ENCODE measurements around the gene EML2.

Gene EML2

GRCh38 chr19:45598267-45599001 is 40.8 kb downstream of the EML2 start:
- Histone ChIP-seq H3K9me3 (no peaks in the 10 kb centered on the region), H3K27me3 (peaks cover 34% of the 10 kb centered on the region), H3K4me3 (ENCODE audit: low read depth in 1 of 2, low read length in 1 of 2) (peak overlapping the region; percentile 48 to 50), H3K36me3 (no peaks in the 10 kb centered on the region), H3K27ac (peak overlapping the region; percentile 82), H3K4me1 (ENCODE audit: control insufficient read depth in 1 of 2, insufficient read depth in 1 of 2, low read depth in 1 of 2, low read length in 1 of 2) (peaks cover 56 to 66% of the 10 kb centered on the region in 2 experiments)
- no peak for TF ChIP-seq CTCF (IDR thresholded peaks at IDR 0.05)

GRCh38 chr19:45597425-45598111 is 41.6 kb downstream of the EML2 start:
- H3K36me3 ChIP-seq: no peaks in the 10 kb centered on the region
- H3K4me3 ChIP-seq (ENCODE audit: low read depth in 1 of 2, low read length in 1 of 2): peak overlapping the region; percentile 48 to 50
- no peak for TF ChIP-seq CTCF (IDR thresholded peaks at IDR 0.05)
- H3K27me3 ChIP-seq: peaks cover 25% of the 10 kb centered on the region
- peak overlapping the region; percentile 82 for H3K27ac ChIP-seq
- H3K9me3 ChIP-seq: no peaks in the 10 kb centered on the region
- peaks cover 65 to 75% of the 10 kb centered on the region in 2 experiments for H3K4me1 ChIP-seq (ENCODE audit: control insufficient read depth in 1 of 2, insufficient read depth in 1 of 2, low read depth in 1 of 2, low read length in 1 of 2)

DNA sequence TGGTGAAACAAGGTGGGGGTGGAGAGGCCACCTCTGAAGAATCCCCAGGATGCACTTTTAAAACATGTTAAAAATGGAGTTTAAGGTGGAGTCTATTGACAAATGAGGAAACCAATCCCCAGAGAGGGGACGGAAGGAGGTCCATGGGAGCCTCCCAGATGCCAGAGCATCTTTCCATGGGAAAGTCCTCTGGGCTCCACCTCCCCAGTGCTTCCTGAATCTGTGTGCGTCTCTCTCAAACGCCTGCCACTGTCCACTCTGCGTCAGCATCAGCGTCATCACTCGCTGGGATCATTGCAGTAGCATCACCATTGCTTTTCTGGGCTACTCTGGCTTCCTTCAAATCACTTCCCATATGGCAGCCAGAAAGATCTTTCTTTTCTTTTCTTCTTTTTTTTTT is 43.4 kb downstream of the EML2 start:
- no peak for TF ChIP-seq CTCF (IDR thresholded peaks at IDR 0.05)
- Histone ChIP-seq H3K27ac (no peak overlapping the region), H3K4me1 (ENCODE audit: control insufficient read depth in 1 of 2, insufficient read depth in 1 of 2, low read depth in 1 of 2, low read length in 1 of 2) (peaks cover 67 to 81% of the 10 kb centered on the region in 2 experiments), H3K36me3 (no peaks in the 10 kb centered on the region), H3K9me3 (no peaks in the 10 kb centered on the region), H3K27me3 (peaks cover 8% of the 10 kb centered on the region), H3K4me3 (ENCODE audit: low read depth in 1 of 2, low read length in 1 of 2) (no peak overlapping the region)

- peaks cover 50 to 64% of the 10 kb centered on the region in 2 experiments for H3K4me1 ChIP-seq (ENCODE audit: control insufficient read depth in 1 of 2, insufficient read depth in 1 of 2, low read depth in 1 of 2, low read length in 1 of 2)
- no peaks in the 10 kb centered on the region for H3K36me3 ChIP-seq
- no peak for TF ChIP-seq CTCF (IDR thresholded peaks at IDR 0.05)
- H3K9me3 ChIP-seq: no peaks in the 10 kb centered on the region
- peaks cover 13% of the 10 kb centered on the region for H3K27me3 ChIP-seq
- H3K4me3 ChIP-seq (ENCODE audit: low read depth in 1 of 2, low read length in 1 of 2): no peak overlapping the region
- H3K27ac ChIP-seq: no peak overlapping the region
These were observed 45.7 kb downstream of the EML2 start for GRCh38 chr19:45593520-45593919.

DNA sequence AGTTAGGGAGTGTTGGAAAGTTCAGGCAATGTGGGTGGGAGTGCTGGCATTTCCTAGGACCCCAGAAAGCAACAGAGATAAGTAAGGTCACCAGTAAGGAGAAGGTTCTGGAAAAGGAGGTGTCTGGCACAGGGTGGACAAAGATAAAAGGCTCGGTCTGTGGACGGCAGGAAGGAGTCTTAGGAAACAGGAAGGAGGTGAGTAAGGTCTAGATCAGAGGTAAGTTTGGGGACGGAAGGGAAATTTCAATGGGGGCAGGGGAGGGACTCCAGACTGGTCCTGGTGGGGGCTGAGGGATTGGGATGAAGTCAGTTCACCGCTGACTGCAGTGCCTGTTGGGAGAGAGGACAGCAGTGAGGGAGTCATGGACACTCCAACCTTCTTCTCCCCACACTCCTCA is 46.8 kb downstream of the EML2 start:
- Histone ChIP-seq H3K4me1 (ENCODE audit: control insufficient read depth in 1 of 2, insufficient read depth in 1 of 2, low read depth in 1 of 2, low read length in 1 of 2) (peaks cover 38 to 53% of the 10 kb centered on the region in 2 experiments), H3K9me3 (no peaks in the 10 kb centered on the region), H3K27ac (peak overlapping the region; percentile 83), H3K36me3 (no peaks in the 10 kb centered on the region), H3K4me3 (ENCODE audit: low read depth in 1 of 2, low read length in 1 of 2) (peak overlapping the region; percentile 3 to 7), H3K27me3 (peaks cover 13% of the 10 kb centered on the region)
- no peak for TF ChIP-seq CTCF (IDR thresholded peaks at IDR 0.05)
